Osteocyte (in vitro differentiated cells): ENCODE data around the gene NTF3. TPM values are rescaled to one million over a fixed set of nuclear protein-coding genes. Genes with fewer than 3 reads are reported as not detected.

Source experiments
- DNase-seq: peaks from one replicate; pipeline ENCODE4 v3.0.0; 2021; ENCODE audit warnings: mixed read lengths; ENCODE audit not compliant: unreplicated experiment; ENCODE audit errors: extremely low spot score
- H3K27ac Mint-ChIP-seq: one replicate; pipeline ENCODE4 v1.8.0; 2021; ENCODE audit warnings: mild to moderate bottlenecking, mixed read lengths; ENCODE audit not compliant: unreplicated experiment
- H3K27me3 Mint-ChIP-seq: one replicate; pipeline ENCODE4 v1.8.0; 2021; ENCODE audit warnings: mixed read lengths; ENCODE audit not compliant: unreplicated experiment
- H3K36me3 Mint-ChIP-seq: one replicate; pipeline ENCODE4 v1.8.0; 2021; ENCODE audit warnings: mixed read lengths; ENCODE audit not compliant: unreplicated experiment
- H3K4me1 Mint-ChIP-seq: one replicate; pipeline ENCODE4 v1.8.0; 2021; ENCODE audit warnings: mixed read lengths; ENCODE audit not compliant: unreplicated experiment
- H3K4me3 Mint-ChIP-seq: one replicate; pipeline ENCODE4 v1.8.0; 2021; ENCODE audit warnings: mild to moderate bottlenecking, moderate library complexity, mixed read lengths; ENCODE audit not compliant: unreplicated experiment
- H3K9me3 Mint-ChIP-seq: one replicate; pipeline ENCODE4 v1.8.0; 2021; ENCODE audit warnings: mixed read lengths; ENCODE audit not compliant: unreplicated experiment
- total RNA-seq: library from RNA; stranded (reverse); gene quantifications from 2 replicates; pipeline ENCODE4 v1.2.1, GENCODE V29; 2021
- TF ChIP-seq, protein P1 (sequence below): fragments of 200-600 bp; sonication (generic); IDR thresholded peaks from 2 replicates; pipeline ENCODE4 v1.5.0; 2021; ENCODE audit warnings: antibody characterized with exemption, mild to moderate bottlenecking, moderate library complexity

Gene NTF3
- total RNA-seq, 1 donor from 2014 or later: 1.1 TPM

DNA sequence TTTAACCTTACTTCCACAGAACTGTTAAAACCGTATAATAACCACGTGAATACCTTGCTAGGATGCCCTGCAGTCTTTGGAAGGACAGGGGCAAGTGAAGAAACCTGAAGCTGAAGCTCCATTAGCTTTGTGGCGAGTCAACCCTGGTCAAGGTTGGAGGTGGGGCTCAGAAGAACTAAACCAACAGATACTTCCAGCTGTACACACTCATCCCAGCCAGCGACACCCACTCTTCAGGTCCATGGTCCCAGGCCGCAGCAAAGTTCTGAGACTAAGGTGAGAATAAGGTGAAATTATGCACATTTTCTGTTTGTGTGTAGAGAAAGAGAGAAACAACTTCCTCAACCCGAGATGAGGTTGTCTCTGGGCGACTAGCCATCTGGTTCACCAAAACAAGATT is 77.6 kb downstream of the NTF3 start:
- H3K4me1 Mint-ChIP-seq: no peaks in the 10 kb centered on the region
- peak; percentile 62 for DNase-seq
- TF ChIP-seq, protein P1, sequence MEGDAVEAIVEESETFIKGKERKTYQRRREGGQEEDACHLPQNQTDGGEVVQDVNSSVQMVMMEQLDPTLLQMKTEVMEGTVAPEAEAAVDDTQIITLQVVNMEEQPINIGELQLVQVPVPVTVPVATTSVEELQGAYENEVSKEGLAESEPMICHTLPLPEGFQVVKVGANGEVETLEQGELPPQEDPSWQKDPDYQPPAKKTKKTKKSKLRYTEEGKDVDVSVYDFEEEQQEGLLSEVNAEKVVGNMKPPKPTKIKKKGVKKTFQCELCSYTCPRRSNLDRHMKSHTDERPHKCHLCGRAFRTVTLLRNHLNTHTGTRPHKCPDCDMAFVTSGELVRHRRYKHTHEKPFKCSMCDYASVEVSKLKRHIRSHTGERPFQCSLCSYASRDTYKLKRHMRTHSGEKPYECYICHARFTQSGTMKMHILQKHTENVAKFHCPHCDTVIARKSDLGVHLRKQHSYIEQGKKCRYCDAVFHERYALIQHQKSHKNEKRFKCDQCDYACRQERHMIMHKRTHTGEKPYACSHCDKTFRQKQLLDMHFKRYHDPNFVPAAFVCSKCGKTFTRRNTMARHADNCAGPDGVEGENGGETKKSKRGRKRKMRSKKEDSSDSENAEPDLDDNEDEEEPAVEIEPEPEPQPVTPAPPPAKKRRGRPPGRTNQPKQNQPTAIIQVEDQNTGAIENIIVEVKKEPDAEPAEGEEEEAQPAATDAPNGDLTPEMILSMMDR: no peak
- H3K4me3 Mint-ChIP-seq: no peak overlapping the region
- H3K9me3 Mint-ChIP-seq: no peaks in the 10 kb centered on the region
- peaks cover 5% of the 10 kb centered on the region for H3K27me3 Mint-ChIP-seq
- no peaks in the 10 kb centered on the region for H3K36me3 Mint-ChIP-seq
- H3K27ac Mint-ChIP-seq: no peak overlapping the region

- Mint-ChIP-seq H3K9me3 (no peaks in the 10 kb centered on the region), H3K27ac (no peak overlapping the region), H3K4me3 (no peak overlapping the region), H3K36me3 (no peaks in the 10 kb centered on the region), H3K4me1 (no peaks in the 10 kb centered on the region), H3K27me3 (peaks cover 5% of the 10 kb centered on the region)
- TF ChIP-seq, protein P1: no peak
- DNase-seq: peak; percentile 60
Measured at GRCh38 chr12:5510251-5510805, 78.4 kb downstream of the NTF3 start.

GRCh38 chr12:5511256-5511643 is 79.3 kb downstream of the NTF3 start:
- Mint-ChIP-seq H3K27ac (no peak overlapping the region), H3K9me3 (no peaks in the 10 kb centered on the region), H3K4me3 (no peak overlapping the region), H3K4me1 (peaks cover under 1% of the 10 kb centered on the region), H3K36me3 (no peaks in the 10 kb centered on the region), H3K27me3 (peaks cover 5% of the 10 kb centered on the region)
- peak; percentile 63 for DNase-seq
- TF ChIP-seq, protein P1: no peak

GRCh38 chr12:5511644-5512600 is 80.0 kb downstream of the NTF3 start:
- no peaks in the 10 kb centered on the region for H3K36me3 Mint-ChIP-seq
- H3K27me3 Mint-ChIP-seq: peaks cover 5% of the 10 kb centered on the region
- peaks cover 3% of the 10 kb centered on the region for H3K4me1 Mint-ChIP-seq
- DNase-seq: peak; percentile 81
- no peak overlapping the region for H3K27ac Mint-ChIP-seq
- TF ChIP-seq, protein P1: no peak
- H3K9me3 Mint-ChIP-seq: no peaks in the 10 kb centered on the region
- no peak overlapping the region for H3K4me3 Mint-ChIP-seq

DNA sequence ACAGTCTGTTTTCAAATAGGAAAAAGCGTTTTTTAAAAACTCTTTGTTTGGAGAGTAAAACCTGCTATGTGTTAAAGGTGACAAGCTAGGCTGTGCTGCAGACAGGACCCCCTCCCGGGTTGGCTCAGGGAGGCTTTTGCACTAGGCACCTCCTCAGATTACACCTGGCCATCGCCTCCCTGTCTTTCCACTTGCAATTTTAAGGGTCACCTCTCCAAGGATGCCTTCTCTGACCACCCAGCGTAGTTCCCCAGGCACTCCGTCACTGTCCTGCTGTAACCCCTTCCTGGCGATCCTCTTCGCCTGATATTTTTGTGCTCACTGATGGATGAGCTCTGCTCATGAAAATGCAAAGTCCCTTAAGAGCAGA is 80.7 kb downstream of the NTF3 start:
- Mint-ChIP-seq H3K27ac (no peak overlapping the region), H3K4me3 (no peak overlapping the region), H3K36me3 (no peaks in the 10 kb centered on the region), H3K27me3 (peaks cover 5% of the 10 kb centered on the region), H3K4me1 (peaks cover 3% of the 10 kb centered on the region), H3K9me3 (no peaks in the 10 kb centered on the region)
- TF ChIP-seq, protein P1: no peak
- peak; percentile 53 for DNase-seq
